ENCODE data around the gene EPS15.

GRCh38 chr1:51433972-51434510, 85.0 kb downstream of the EPS15 start:
- no peak for TF ChIP-seq JUND (IDR thresholded peaks at IDR 0.05; ENCODE audit: low read length)
- no peak for TF ChIP-seq CTCF (IDR thresholded peaks at IDR 0.05; ENCODE audit: control extremely low read depth in 1 of 3, insufficient read depth in 1 of 3, low read depth in 1 of 3, low read length in 3 of 3)

Measured in H1 (cell line).